Colonic mucosa (tissue), 4 donors: ENCODE results near the gene R3HDM1. TPM values are rescaled to one million over a fixed set of nuclear protein-coding genes. Genes with fewer than 3 reads are reported as not detected.
"Not testable (repeated sequence)": the region's sequence is repeated elsewhere in the genome, so short reads cannot be mapped to it uniquely, and the experiment has no call there.

Experiments
- DNase-seq: peaks from one replicate; pipeline ENCODE4 v3.0.0-alpha.2; 2020
- H3K27ac ChIP-seq: fragments of 200-600 bp; one replicate; pipeline ENCODE4 v1.8.0; 2021
- H3K27me3 ChIP-seq: fragments of 200-600 bp; one replicate; pipeline ENCODE4 v1.8.0; 2021
- H3K36me3 ChIP-seq: fragments of 200-600 bp; one replicate; pipeline ENCODE4 v1.8.0; 2021
- H3K4me1 ChIP-seq: fragments of 200-600 bp; one replicate; pipeline ENCODE4 v1.8.0; 2021; ENCODE audit warnings: mild to moderate bottlenecking
- H3K4me3 ChIP-seq: fragments of 200-600 bp; one replicate; pipeline ENCODE4 v1.8.0; 2021
- H3K9ac ChIP-seq, 2 donors: one replicate each; pipeline ENCODE4 v1.7.0; 2013; ENCODE audit warnings: control low read depth in 2 of 2, low read depth in 2 of 2, low read length in 2 of 2
- H3K9me3 ChIP-seq: fragments of 200-600 bp; one replicate; pipeline ENCODE4 v1.8.0; 2021
- intact Hi-C: fragments of 100-400 bp; cut with DNase I; formaldehyde crosslinking; loops from one replicate; pipeline ENCODE4 v1.14.1; 2022
- total RNA-seq, 2 donors: library from RNA; stranded (reverse); fragmentation: NEBNext Ultra II Directional in 1 of 2; extraction: Animal tissue kit (Norgen Biotek cat#: 25700) in 1 of 2; gene quantifications; one replicate each; pipeline ENCODE4 v1.2.1, GENCODE V29; 2021
- TF ChIP-seq, protein P1 (sequence below): fragments of 200-600 bp; IDR thresholded peaks from one replicate; pipeline ENCODE4 v1.8.0; 2022; ENCODE audit warnings: antibody characterized with exemption, mild to moderate bottlenecking
- donor health status: healthy.
- donor health status: DM: no; HTN: no; CAD: no.
- donor health status: DM: no; HTN: no; CAD: no.

R3HDM1 gene
- total RNA-seq, 2 donors from 2014 or later, result 22.7 to 34.2 TPM

DNA sequence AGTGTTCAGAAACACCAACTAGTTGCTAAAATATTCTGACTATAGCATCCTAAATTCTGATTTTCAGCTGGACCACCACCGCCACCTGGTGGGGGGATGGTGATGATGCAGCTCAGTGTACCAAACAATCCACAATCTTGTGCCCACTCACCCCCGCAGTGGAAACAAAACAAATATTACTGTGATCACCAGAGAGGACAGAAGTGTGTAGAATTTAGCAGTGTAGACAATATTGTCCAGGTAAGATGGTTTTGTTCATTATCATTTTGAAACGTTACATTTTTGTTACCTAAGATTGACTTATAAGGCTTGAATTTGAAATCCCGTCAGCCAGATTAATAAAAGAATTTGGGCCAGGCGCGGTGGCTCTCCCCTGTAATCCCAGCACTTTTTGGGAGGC, 178.7 kb downstream of the R3HDM1 start:
- intact Hi-C loops, result loop anchor here (2.0 to 5.0 kb wide), 2 partner anchors 238 to 705 kb away; no protein-coding TSS in a partner anchor
- H3K9ac ChIP-seq, result no peak overlapping the region

GRCh38 chr2:135715086-135715485, 183.8 kb downstream of the R3HDM1 start:
- DNase-seq, H3K9ac ChIP-seq, H3K4me3 ChIP-seq, H3K4me1 ChIP-seq, H3K9me3 ChIP-seq, H3K36me3 ChIP-seq, H3K27me3 ChIP-seq, H3K27ac ChIP-seq, intact Hi-C loops: not testable (repeated sequence)

More for the DNA sequence above, 178.7 kb downstream of the R3HDM1 start:
- Histone ChIP-seq H3K27me3 (no peaks in the 10 kb centered on the region), H3K4me1 (no peaks in the 10 kb centered on the region), H3K27ac (no peak overlapping the region), H3K9me3 (no peaks in the 10 kb centered on the region), H3K4me3 (no peak overlapping the region), H3K36me3 (no peaks in the 10 kb centered on the region)
- TF ChIP-seq, protein P1, sequence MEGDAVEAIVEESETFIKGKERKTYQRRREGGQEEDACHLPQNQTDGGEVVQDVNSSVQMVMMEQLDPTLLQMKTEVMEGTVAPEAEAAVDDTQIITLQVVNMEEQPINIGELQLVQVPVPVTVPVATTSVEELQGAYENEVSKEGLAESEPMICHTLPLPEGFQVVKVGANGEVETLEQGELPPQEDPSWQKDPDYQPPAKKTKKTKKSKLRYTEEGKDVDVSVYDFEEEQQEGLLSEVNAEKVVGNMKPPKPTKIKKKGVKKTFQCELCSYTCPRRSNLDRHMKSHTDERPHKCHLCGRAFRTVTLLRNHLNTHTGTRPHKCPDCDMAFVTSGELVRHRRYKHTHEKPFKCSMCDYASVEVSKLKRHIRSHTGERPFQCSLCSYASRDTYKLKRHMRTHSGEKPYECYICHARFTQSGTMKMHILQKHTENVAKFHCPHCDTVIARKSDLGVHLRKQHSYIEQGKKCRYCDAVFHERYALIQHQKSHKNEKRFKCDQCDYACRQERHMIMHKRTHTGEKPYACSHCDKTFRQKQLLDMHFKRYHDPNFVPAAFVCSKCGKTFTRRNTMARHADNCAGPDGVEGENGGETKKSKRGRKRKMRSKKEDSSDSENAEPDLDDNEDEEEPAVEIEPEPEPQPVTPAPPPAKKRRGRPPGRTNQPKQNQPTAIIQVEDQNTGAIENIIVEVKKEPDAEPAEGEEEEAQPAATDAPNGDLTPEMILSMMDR, result peak; percentile 97
- DNase-seq, result peak; percentile 56

- Histone ChIP-seq H3K36me3 (no peaks in the 10 kb centered on the region), H3K27me3 (no peaks in the 10 kb centered on the region), H3K9me3 (no peaks in the 10 kb centered on the region), H3K27ac (no peak overlapping the region), H3K4me3 (no peak overlapping the region), H3K9ac (no peak overlapping the region), H3K4me1 (no peaks in the 10 kb centered on the region)
- no peak for DNase-seq
- intact Hi-C loops, result no loop called here
- TF ChIP-seq, protein P1, result no peak
These were observed 196.9 kb downstream of the R3HDM1 start for GRCh38 chr2:135728064-135728743.

GRCh38 chr2:135732561-135732960, 201.3 kb downstream of the R3HDM1 start:
- TF ChIP-seq, protein P1, result no peak
- no peaks in the 10 kb centered on the region for H3K9me3 ChIP-seq
- no peaks in the 10 kb centered on the region for H3K4me1 ChIP-seq
- intact Hi-C loops, result no loop called here
- no peak overlapping the region for H3K4me3 ChIP-seq
- no peaks in the 10 kb centered on the region for H3K36me3 ChIP-seq
- H3K27ac ChIP-seq, result no peak overlapping the region
- no peak for DNase-seq
- no peak overlapping the region for H3K9ac ChIP-seq
- H3K27me3 ChIP-seq, result no peaks in the 10 kb centered on the region

- no peak for DNase-seq
- H3K27ac ChIP-seq, result no peak overlapping the region
- no peaks in the 10 kb centered on the region for H3K36me3 ChIP-seq
- TF ChIP-seq, protein P1, result no peak
- no peak overlapping the region for H3K4me3 ChIP-seq
- no peaks in the 10 kb centered on the region for H3K27me3 ChIP-seq
- H3K4me1 ChIP-seq, result no peaks in the 10 kb centered on the region
- no peak overlapping the region for H3K9ac ChIP-seq
- intact Hi-C loops, result no loop called here
- no peaks in the 10 kb centered on the region for H3K9me3 ChIP-seq
These were observed 201.8 kb downstream of the R3HDM1 start for GRCh38 chr2:135733045-135733444.

GRCh38 chr2:135736546-135736945, 205.3 kb downstream of the R3HDM1 start:
- no peak overlapping the region for H3K27ac ChIP-seq
- no peaks in the 10 kb centered on the region for H3K4me1 ChIP-seq
- H3K4me3 ChIP-seq, result no peak overlapping the region
- no peak for DNase-seq
- no peaks in the 10 kb centered on the region for H3K27me3 ChIP-seq
- no peak overlapping the region for H3K9ac ChIP-seq
- no peaks in the 10 kb centered on the region for H3K9me3 ChIP-seq
- TF ChIP-seq, protein P1, result no peak
- H3K36me3 ChIP-seq, result no peaks in the 10 kb centered on the region
- intact Hi-C loops, result no loop called here
